OCI-LY1 (cell line): ENCODE measurements around the gene POLR2B.

Experiments used
- H2AFZ ChIP-seq: fragments of 200-600 bp; sonication (generic), shearing (Covaris generic); 2 replicates; pipeline ENCODE4 v1.6.0; 2014; ENCODE audit warnings: antibody characterized with exemption, mild to moderate bottlenecking, low read length
- H3F3A ChIP-seq: fragments of 200-600 bp; sonication (generic), shearing (Covaris generic); 2 replicates; pipeline ENCODE4 v1.6.0; 2014; ENCODE audit warnings: mild to moderate bottlenecking, antibody characterized with exemption, low read length, moderate library complexity; ENCODE audit not compliant: insufficient read depth
- H3K27ac ChIP-seq: fragments of 200-600 bp; sonication (generic); 2 replicates; pipeline ENCODE4 v1.5.1; 2014; ENCODE audit warnings: low read length, mixed run types, mild to moderate bottlenecking, low read depth; ENCODE audit not compliant: poor library complexity, severe bottlenecking
- H3K27me3 ChIP-seq: fragments of 200-600 bp; sonication (generic); 2 replicates; pipeline ENCODE4 v1.6.0; 2014; ENCODE audit warnings: antibody characterized with exemption, mild to moderate bottlenecking, low read length, moderate library complexity; ENCODE audit not compliant: insufficient read depth
- H3K36me3 ChIP-seq: fragments of 200-600 bp; sonication (generic); 2 replicates; pipeline ENCODE4 v1.6.1; 2014; ENCODE audit warnings: mild to moderate bottlenecking, antibody characterized with exemption, low read length, moderate library complexity, mixed read lengths; ENCODE audit not compliant: insufficient read depth
- H3K4me1 ChIP-seq: fragments of 200-600 bp; sonication (generic); 2 replicates; pipeline ENCODE4 v1.5.1; 2014; ENCODE audit warnings: mild to moderate bottlenecking, low read length, moderate library complexity; ENCODE audit not compliant: insufficient read depth, severe bottlenecking
- H3K4me2 ChIP-seq: fragments of 200-600 bp; sonication (generic), shearing (Covaris generic); 2 replicates; pipeline ENCODE4 v1.6.1; 2014; ENCODE audit warnings: low read length
- H3K4me3 ChIP-seq: fragments of 200-600 bp; sonication (generic); 2 replicates; pipeline ENCODE4 v1.5.1; 2014; ENCODE audit warnings: low read length, low read depth, mild to moderate bottlenecking, mixed read lengths; ENCODE audit not compliant: poor library complexity, severe bottlenecking
- H3K79me2 ChIP-seq: fragments of 200-600 bp; shearing (Covaris generic); 2 replicates; pipeline ENCODE4 v1.6.1; 2016; ENCODE audit warnings: mixed run types, low read length, mixed read lengths; ENCODE audit not compliant: insufficient read depth
- H3K9ac ChIP-seq: fragments of 200-600 bp; sonication (generic), shearing (Covaris generic); 2 replicates; pipeline ENCODE4 v1.6.1; 2014; ENCODE audit warnings: mild to moderate bottlenecking, low read length, mixed read lengths
- H3K9me2 ChIP-seq: fragments of 200-600 bp; sonication (generic), shearing (Covaris generic); 2 replicates; pipeline ENCODE4 v1.6.1; 2014; ENCODE audit warnings: low read depth, mild to moderate bottlenecking, low read length, mixed read lengths
- H3K9me3 ChIP-seq: fragments of 200-600 bp; shearing (Covaris generic); 2 replicates; pipeline ENCODE4 v1.6.1; 2014; ENCODE audit warnings: low read length, mixed read lengths
- H4K20me1 ChIP-seq: fragments of 200-600 bp; sonication (generic), shearing (Covaris generic); 2 replicates; pipeline ENCODE4 v1.6.0; 2016; ENCODE audit warnings: mild to moderate bottlenecking, low read length; ENCODE audit not compliant: insufficient read depth
- CTCF ChIP-seq: fragments of 200-600 bp; sonication (generic), shearing (Covaris generic); IDR thresholded peaks from 2 replicates; pipeline ENCODE4 v1.5.1; 2017; ENCODE audit warnings: mild to moderate bottlenecking, antibody characterized with exemption, low read length, moderate library complexity, mixed read lengths
- EZH2 ChIP-seq: fragments of 200-600 bp; sonication (generic), shearing (Covaris generic); IDR thresholded peaks from 2 replicates; pipeline ENCODE4 v1.8.0; 2017; ENCODE audit warnings: borderline replicate concordance, mixed run types, mild to moderate bottlenecking, antibody characterized with exemption, low read length, moderate library complexity, mixed read lengths

The POLR2B gene

GRCh38 chr4:56972389-56972788 lies 6.3 kb upstream of the POLR2B start:
- H3K36me3 ChIP-seq, result peaks cover 76% of the 10 kb centered on the region
- no peak overlapping the region for H3K4me2 ChIP-seq
- H3K4me3 ChIP-seq, result no peak overlapping the region
- no peaks in the 10 kb centered on the region for H3F3A ChIP-seq
- H2AFZ ChIP-seq, result no peak overlapping the region
- H3K27me3 ChIP-seq, result no peaks in the 10 kb centered on the region
- no peak overlapping the region for H3K27ac ChIP-seq
- H4K20me1 ChIP-seq, result peaks cover 2% of the 10 kb centered on the region; the same call in 1 of the 2 replicates
- no peaks in the 10 kb centered on the region for H3K9me2 ChIP-seq
- 0 out of 2 replicates have a peak, but pooled peaks cover 3% of the 10 kb centered on the region for H3K9me3 ChIP-seq
- peaks cover 22% of the 10 kb centered on the region for H3K4me1 ChIP-seq
- H3K9ac ChIP-seq, result no peak overlapping the region
- peaks cover 22% of the 10 kb centered on the region for H3K79me2 ChIP-seq
- TF ChIP-seq CTCF (no peak), EZH2 (no peak)

DNA sequence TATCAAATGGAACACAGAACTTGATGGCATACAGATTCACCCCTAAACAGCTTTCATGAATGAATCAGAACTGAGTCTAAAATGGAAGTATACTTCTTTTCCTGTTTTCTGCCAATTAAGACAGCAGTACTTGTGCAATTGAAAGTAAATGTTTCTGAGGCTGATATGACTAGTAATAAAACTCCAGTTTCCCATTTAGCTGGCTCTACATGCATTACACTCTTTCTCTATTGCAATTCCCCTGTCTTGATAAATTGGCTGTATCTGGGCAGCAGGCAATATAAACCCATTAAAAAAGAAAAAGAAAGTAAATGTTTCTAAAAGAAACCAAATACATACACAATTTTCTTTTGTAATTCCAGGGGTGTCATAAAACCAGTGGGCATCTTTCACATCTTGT lies 5.9 kb upstream of the POLR2B start:
- no peak overlapping the region for H3K4me3 ChIP-seq
- H4K20me1 ChIP-seq, result peaks cover 2% of the 10 kb centered on the region; the same call in 1 of the 2 replicates
- peaks cover 72% of the 10 kb centered on the region for H3K36me3 ChIP-seq
- TF ChIP-seq EZH2 (no peak), CTCF (no peak)
- H3K4me2 ChIP-seq, result no peak overlapping the region
- H2AFZ ChIP-seq, result no peak overlapping the region
- no peaks in the 10 kb centered on the region for H3K27me3 ChIP-seq
- H3F3A ChIP-seq, result no peaks in the 10 kb centered on the region
- H3K9me3 ChIP-seq, result 0 out of 2 replicates have a peak, but pooled peaks cover 3% of the 10 kb centered on the region
- H3K79me2 ChIP-seq, result peaks cover 22% of the 10 kb centered on the region
- H3K9ac ChIP-seq, result no peak overlapping the region
- H3K4me1 ChIP-seq, result peaks cover 22% of the 10 kb centered on the region
- H3K27ac ChIP-seq, result no peak overlapping the region
- no peaks in the 10 kb centered on the region for H3K9me2 ChIP-seq

DNA sequence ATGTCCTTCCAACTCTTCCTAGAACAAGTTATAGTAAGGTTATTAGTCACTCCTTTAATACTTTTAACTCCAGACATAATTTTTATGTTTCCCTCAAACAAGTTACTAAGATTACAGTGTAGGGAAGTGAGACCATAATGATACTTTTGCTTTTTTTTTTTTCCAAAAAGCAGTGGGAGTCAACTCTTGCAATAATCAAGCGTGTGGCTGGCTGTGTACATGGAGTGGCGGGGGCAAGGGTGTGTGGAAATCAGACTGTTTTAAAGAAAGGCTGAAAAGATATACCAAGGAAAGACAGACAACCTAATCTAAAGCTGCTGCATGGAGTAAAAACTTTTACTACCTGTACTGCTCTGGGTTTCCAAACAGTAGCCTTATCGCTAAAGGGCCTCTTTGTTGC lies 5.4 kb upstream of the POLR2B start:
- Histone ChIP-seq H3K79me2 (peaks cover 22% of the 10 kb centered on the region), H3K36me3 (peaks cover 67% of the 10 kb centered on the region)

More for the DNA sequence above, 5.4 kb upstream of the POLR2B start:
- no peak overlapping the region for H2AFZ ChIP-seq
- H3K27ac ChIP-seq, result no peak overlapping the region
- H3K27me3 ChIP-seq, result no peaks in the 10 kb centered on the region
- 0 out of 2 replicates have a peak, but pooled peaks cover 3% of the 10 kb centered on the region for H3K9me3 ChIP-seq
- H3K4me2 ChIP-seq, result no peak overlapping the region
- H3F3A ChIP-seq, result no peaks in the 10 kb centered on the region
- no peak overlapping the region for H3K9ac ChIP-seq
- peaks cover 2% of the 10 kb centered on the region; the same call in 1 of the 2 replicates for H4K20me1 ChIP-seq
- TF ChIP-seq EZH2, result no peak
- no peak for TF ChIP-seq CTCF
- H3K9me2 ChIP-seq, result no peaks in the 10 kb centered on the region
- peaks cover 22% of the 10 kb centered on the region for H3K4me1 ChIP-seq
- no peak overlapping the region for H3K4me3 ChIP-seq
